GM12891 (cell line): ENCODE results near the gene AQP5.

Source experiments
- DNase-seq: peaks from one replicate; pipeline ENCODE4 v3.0.0; 2011; ENCODE audit warnings: low spot score; ENCODE audit not compliant: insufficient read length
- FAIRE-seq: peaks from 2 replicates; lab custom pipeline; 2011; peaks lifted over from hg19 to GRCh38; lab: Jason Lieb, UNC
- PAX5 ChIP-seq: IDR thresholded peaks from 2 replicates; pipeline ENCODE4 v1.6.1; 2011; ENCODE audit warnings: low read length, moderate library complexity, mild to moderate bottlenecking; ENCODE audit not compliant: insufficient read depth, severe bottlenecking
- POLR2A ChIP-seq: IDR thresholded peaks from 2 replicates; pipeline ENCODE4 v1.6.1; 2011; ENCODE audit warnings: low read depth, low read length, control low read depth
- POLR2AphosphoS5 ChIP-seq: IDR thresholded peaks from 2 replicates; pipeline ENCODE4 v1.6.1; 2011; ENCODE audit warnings: low read depth, low read length, control low read depth
- POU2F2 ChIP-seq: IDR thresholded peaks from 2 replicates; pipeline ENCODE4 v1.6.1; 2011; ENCODE audit warnings: low read depth, mild to moderate bottlenecking, control low read depth, low read length, moderate library complexity
- SPI1 ChIP-seq: IDR thresholded peaks from 2 replicates; pipeline ENCODE4 v1.6.1; 2011; ENCODE audit warnings: low read depth, low read length, control low read depth
- TAF1 ChIP-seq: IDR thresholded peaks from 2 replicates; pipeline ENCODE4 v1.6.1; 2011; ENCODE audit warnings: low read depth, low read length, control low read depth

The AQP5 gene

GRCh38 chr12:49932023-49932422 is 29.6 kb upstream of the AQP5 start:
- no peak for TF ChIP-seq POLR2A
- TF ChIP-seq SPI1 = no peak
- TF ChIP-seq POU2F2 = no peak
- FAIRE-seq (no peak), DNase-seq (no peak)

GRCh38 chr12:49932533-49933130 is 29.0 kb upstream of the AQP5 start:
- FAIRE-seq = no peak
- no peak for DNase-seq
- TF ChIP-seq PAX5 = no peak

DNA sequence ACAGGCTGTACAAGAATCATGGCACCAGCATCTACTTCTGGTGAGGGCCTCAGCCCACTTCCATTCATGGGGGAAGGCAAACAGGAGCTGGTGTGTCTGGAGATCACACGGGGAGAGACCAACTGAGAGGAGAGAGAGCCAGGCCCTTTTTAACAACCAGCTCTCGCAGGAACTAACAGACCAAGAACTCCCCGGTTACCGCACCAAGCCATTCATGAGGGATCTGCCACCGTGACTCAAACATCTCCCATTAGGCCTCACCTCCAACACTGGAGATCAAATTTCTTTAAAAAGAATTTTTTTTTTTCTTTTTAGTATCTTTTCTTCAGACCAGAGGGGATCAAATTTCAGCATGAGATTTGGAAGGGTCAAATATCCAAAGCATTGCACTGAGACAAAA is 27.9 kb upstream of the AQP5 start:
- no peak for TF ChIP-seq POLR2A
- no peak for TF ChIP-seq PAX5
- TF ChIP-seq POLR2AphosphoS5 = no peak
- TF ChIP-seq POU2F2 = no peak
- TF ChIP-seq TAF1 = no peak
- no peak for TF ChIP-seq SPI1
- DNase-seq = no peak
- no peak for FAIRE-seq

DNA sequence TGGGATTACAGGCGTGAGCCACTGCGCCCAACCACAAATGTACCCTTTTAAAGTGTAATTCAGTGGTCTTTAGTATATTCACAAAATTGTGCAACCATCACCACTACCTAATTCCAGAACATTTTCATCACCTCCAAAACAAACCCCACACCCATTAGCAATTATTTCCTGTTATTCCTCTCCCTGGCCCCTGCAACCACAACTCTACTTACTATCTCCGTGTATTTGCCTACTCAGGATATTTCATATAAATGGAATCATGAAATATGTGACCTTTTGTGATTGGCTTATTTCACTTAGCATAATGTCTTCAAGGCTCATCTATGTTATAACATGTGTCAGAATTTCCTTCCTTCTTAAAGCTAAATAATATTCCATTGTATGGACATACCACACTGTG is 27.2 kb upstream of the AQP5 start:
- TF ChIP-seq TAF1 = no peak
- no peak for TF ChIP-seq PAX5
- TF ChIP-seq POU2F2 = no peak
- TF ChIP-seq POLR2A = no peak
- no peak for TF ChIP-seq SPI1
- no peak for TF ChIP-seq POLR2AphosphoS5
- no peak for DNase-seq
- FAIRE-seq = no peak

DNA sequence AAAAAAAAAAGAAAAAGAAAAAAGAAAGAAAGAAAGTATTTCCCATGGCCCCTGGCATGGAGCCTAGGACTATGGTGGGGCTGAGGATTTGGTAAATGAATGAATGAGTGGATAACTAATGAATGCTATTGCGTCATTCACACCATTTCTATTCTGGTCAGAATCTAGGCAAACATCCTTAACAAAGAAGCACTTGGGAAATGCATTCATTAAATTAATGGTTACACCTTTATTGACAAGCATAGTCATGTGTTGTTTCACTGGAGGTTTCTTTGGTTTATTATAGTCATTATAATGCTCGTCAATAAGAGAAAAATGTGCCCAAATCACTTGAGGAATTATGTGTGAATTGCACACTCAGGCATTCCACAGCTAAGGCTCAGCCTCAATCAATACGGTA is 24.7 kb upstream of the AQP5 start:
- DNase-seq (no peak), FAIRE-seq (no peak)
- TF ChIP-seq POLR2A (no peak), POLR2AphosphoS5 (no peak), SPI1 (no peak), POU2F2 (no peak), PAX5 (no peak), TAF1 (no peak)

DNA sequence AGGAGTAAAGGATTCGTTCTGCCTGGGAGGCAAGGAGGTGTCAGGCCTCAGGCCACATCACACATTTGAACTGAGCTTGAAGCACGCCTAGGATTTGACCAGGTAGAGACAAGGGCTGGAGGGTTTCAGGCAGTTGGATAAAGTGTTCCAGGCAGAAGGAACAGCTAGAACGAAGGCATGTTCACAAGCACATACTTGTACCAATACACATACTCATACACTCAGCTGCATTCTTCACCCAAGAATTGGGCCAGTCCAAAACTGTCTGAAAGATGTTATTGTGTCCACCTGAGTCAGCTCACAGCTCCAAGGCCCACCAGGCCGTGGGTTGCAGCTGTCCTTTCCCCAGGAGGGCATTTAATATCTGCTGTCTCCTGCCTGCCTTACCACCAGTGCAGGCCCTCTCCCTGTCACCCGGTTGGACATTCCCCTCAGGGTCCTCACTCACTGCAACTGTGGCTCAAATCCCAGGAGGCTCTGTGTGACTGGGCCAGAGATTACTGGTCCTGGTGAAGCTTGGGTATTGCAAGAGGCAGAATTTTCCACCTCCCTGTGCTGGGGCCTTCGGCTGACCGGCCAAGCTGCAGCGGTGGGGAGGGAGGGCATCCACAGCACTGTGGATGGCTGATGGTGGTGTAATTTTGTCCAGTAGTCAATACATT is 23.9 kb upstream of the AQP5 start:
- DNase-seq = no peak
- no peak for FAIRE-seq
- no peak for TF ChIP-seq TAF1
- no peak for TF ChIP-seq PAX5
- TF ChIP-seq POU2F2 = no peak
- TF ChIP-seq POLR2AphosphoS5 = no peak
- TF ChIP-seq POLR2A = no peak
- TF ChIP-seq SPI1 = no peak

DNA sequence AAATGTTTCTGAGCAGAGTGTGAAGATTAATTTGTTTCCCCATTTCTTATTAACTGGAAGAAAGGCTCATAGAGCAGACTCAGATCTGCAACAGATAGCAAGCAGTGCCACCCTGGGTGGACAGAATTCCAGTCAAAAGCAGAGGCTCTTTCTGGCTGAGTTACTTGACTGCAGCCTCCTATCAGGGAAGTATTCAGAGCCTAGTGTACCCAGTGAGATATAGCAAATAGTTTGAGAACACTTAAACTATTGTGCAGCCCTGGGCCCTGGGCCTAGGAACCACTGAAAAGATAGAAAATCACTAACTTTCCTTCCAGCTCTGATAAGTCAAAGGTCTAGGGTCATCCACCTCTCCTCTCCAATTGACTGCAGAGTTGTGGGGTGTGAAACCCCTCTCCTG is 22.4 kb upstream of the AQP5 start:
- no peak for FAIRE-seq
- DNase-seq = no peak
- TF ChIP-seq POU2F2 = no peak
- no peak for TF ChIP-seq POLR2A
- no peak for TF ChIP-seq SPI1
- TF ChIP-seq POLR2AphosphoS5 = no peak
- no peak for TF ChIP-seq TAF1

- no peak for DNase-seq
- FAIRE-seq = no peak
- TF ChIP-seq SPI1 = no peak
Measured at GRCh38 chr12:49939707-49940106, 22.0 kb upstream of the AQP5 start.

DNA sequence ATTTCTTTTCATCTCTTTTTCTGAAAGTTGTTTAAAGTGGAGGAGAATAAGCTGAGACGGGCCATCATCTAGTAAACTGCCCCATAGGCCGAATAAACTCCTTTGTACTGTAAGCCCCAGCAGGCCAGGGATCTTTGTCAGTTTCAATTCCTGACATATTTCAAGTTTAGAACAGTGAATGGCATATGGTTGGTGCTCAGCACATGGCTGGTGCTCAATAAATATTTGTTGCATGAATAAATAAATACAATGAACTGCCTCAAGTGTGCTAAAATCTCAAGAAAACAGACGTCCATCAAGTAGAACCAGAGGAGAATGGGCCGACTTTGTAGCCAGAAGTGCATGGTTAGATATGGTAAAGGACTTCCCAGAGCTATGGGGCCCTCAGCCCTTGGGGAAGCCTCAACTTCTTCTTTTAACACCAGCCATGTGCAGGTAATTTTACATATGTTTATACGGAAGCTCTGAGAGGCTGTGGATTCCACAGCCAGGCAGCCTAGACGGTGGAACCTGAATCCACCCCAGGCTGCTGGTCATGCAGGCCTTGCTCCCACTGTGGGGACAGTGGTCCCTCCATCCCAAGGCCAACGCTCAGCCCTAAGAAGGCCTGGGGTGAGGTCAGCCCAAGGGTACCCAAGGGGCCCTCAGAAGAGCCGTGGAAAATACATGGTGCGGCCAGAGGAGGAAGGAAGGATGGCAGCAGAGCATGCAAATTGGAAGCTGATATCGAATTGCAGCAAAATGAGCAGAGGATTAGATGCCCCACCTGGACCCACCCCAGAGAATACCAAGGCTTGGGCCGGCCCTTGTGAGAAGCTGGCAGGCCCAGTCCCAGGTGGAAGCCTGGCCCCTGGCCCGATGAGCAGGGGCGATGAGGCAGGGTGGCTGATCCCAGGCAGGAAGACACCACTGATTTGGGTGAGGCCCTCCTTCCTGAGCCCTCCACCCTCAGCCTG is 19.8 kb upstream of the AQP5 start:
- no peak for TF ChIP-seq PAX5
- no peak for TF ChIP-seq SPI1
- TF ChIP-seq POLR2A = no peak
- no peak for TF ChIP-seq TAF1
- TF ChIP-seq POLR2AphosphoS5 = no peak
- no peak for TF ChIP-seq POU2F2
- FAIRE-seq (no peak), DNase-seq (no peak)

DNA sequence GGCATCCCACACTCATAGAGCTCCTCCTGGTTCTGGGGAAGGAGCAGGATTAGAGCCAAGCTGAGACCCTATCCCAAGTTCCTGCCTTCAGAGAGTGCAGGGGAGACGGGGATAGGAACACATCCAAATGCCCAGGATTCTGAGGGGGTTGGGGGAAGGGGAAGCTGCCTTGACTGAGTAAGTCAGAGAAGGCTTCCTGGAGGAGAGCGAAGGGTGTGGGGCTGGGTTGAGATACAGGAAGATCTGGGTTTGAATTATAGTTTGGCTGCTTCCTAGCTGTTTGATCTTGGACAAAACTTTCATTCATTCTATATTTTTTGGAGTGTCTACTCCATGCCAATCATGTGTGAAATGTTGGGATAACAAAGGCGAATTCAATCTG is 19.2 kb upstream of the AQP5 start:
- no peak for TF ChIP-seq TAF1
- no peak for TF ChIP-seq PAX5
- no peak for TF ChIP-seq POLR2A
- TF ChIP-seq SPI1 = no peak
- no peak for TF ChIP-seq POLR2AphosphoS5
- no peak for TF ChIP-seq POU2F2
- DNase-seq = no peak
- no peak for FAIRE-seq
